Trophoblast cell (in vitro differentiated cells and primary cell): ENCODE results near the gene LRRC7.

ENCODE experiments used
- DNase-seq, 2 donors: peaks; one replicate each; pipeline ENCODE4 v3.0.0-alpha.2; 2016
- H2AFZ ChIP-seq: 2 replicates; pipeline ENCODE4 v1.6.1; 2013; ENCODE audit warnings: low read length, moderate library complexity, mild to moderate bottlenecking; ENCODE audit not compliant: insufficient read depth, poor library complexity
- H2AK5ac ChIP-seq: 2 replicates; pipeline ENCODE4 v1.6.1; 2013; ENCODE audit warnings: mild to moderate bottlenecking, low read length
- H2BK120ac ChIP-seq: 2 replicates; pipeline ENCODE4 v1.6.1; 2013; ENCODE audit warnings: low read length, mild to moderate bottlenecking, moderate library complexity; ENCODE audit not compliant: insufficient read depth, poor library complexity
- H2BK12ac ChIP-seq: 2 replicates; pipeline ENCODE4 v1.6.1; 2013; ENCODE audit warnings: mild to moderate bottlenecking, low read length, moderate library complexity
- H2BK5ac ChIP-seq: 2 replicates; pipeline ENCODE4 v1.6.1; 2013; ENCODE audit warnings: low read length, low read depth, moderate library complexity, mild to moderate bottlenecking; ENCODE audit not compliant: poor library complexity
- H3K14ac ChIP-seq: 2 replicates; pipeline ENCODE4 v1.6.1; 2013; ENCODE audit warnings: mild to moderate bottlenecking, low read length
- H3K18ac ChIP-seq: 2 replicates; pipeline ENCODE4 v1.6.1; 2013; ENCODE audit warnings: mild to moderate bottlenecking, low read length
- H3K23ac ChIP-seq: 2 replicates; pipeline ENCODE4 v1.6.1; 2013; ENCODE audit warnings: low read length
- H3K27ac ChIP-seq: 2 replicates; pipeline ENCODE4 v1.5.1; 2013; ENCODE audit warnings: low read depth, mild to moderate bottlenecking, inconsistent platforms, low read length, moderate library complexity
- H3K27me3 ChIP-seq: 2 replicates; pipeline ENCODE4 v1.6.1; 2013; ENCODE audit warnings: inconsistent platforms, mild to moderate bottlenecking, low read length, moderate library complexity; ENCODE audit not compliant: insufficient read depth
- H3K36me3 ChIP-seq, 2 experiments: 1 replicate in 1 of 2; 2 replicates in 1 of 2; pipeline ENCODE4 v1.6.1; 2013; ENCODE audit warnings: low read length in 2 of 2, mild to moderate bottlenecking in 2 of 2, moderate library complexity in 1 of 2; ENCODE audit not compliant: insufficient read depth in 2 of 2, control insufficient read depth in 1 of 2
- H3K4ac ChIP-seq: 2 replicates; pipeline ENCODE4 v1.6.1; 2013; ENCODE audit warnings: low read depth, mild to moderate bottlenecking, low read length, moderate library complexity
- H3K4me1 ChIP-seq, 2 experiments: 1 replicate in 1 of 2; 2 replicates in 1 of 2; pipeline ENCODE4 v1.6.1; 2013; ENCODE audit warnings: low read length in 2 of 2, mild to moderate bottlenecking in 2 of 2, moderate library complexity in 1 of 2; ENCODE audit not compliant: insufficient read depth in 2 of 2, control insufficient read depth in 1 of 2
- H3K4me2 ChIP-seq: 2 replicates; pipeline ENCODE4 v1.6.1; 2013; ENCODE audit warnings: inconsistent platforms, mild to moderate bottlenecking, low read length, moderate library complexity
- H3K4me3 ChIP-seq: 2 replicates; pipeline ENCODE4 v1.5.1; 2013; ENCODE audit warnings: mild to moderate bottlenecking, low read depth, low read length, inconsistent platforms
- H3K79me1 ChIP-seq: one replicate; pipeline ENCODE4 v1.6.1; 2013; ENCODE audit warnings: low read length
- H3K79me2 ChIP-seq: 2 replicates; pipeline ENCODE4 v1.6.1; 2013; ENCODE audit warnings: low read length, mild to moderate bottlenecking; ENCODE audit not compliant: control insufficient read depth, insufficient read depth, poor library complexity
- H3K9ac ChIP-seq: 2 replicates; pipeline ENCODE4 v1.6.1; 2013; ENCODE audit warnings: mild to moderate bottlenecking, low read length
- H3K9me3 ChIP-seq: 2 replicates; pipeline ENCODE4 v1.6.1; 2013; ENCODE audit warnings: low read depth, mild to moderate bottlenecking, control low read depth, inconsistent platforms, low read length; ENCODE audit not compliant: insufficient read depth
- H4K12ac ChIP-seq: 2 replicates; pipeline ENCODE4 v1.6.1; 2013; ENCODE audit warnings: low read depth, mild to moderate bottlenecking, low read length, moderate library complexity
- H4K8ac ChIP-seq: 2 replicates; pipeline ENCODE4 v1.6.1; 2013; ENCODE audit warnings: low read depth, mild to moderate bottlenecking, low read length, moderate library complexity
- H4K91ac ChIP-seq: one replicate; pipeline ENCODE4 v1.6.1; 2013; ENCODE audit warnings: low read depth, mild to moderate bottlenecking, low read length, moderate library complexity
- WGBS: extraction: QIAGEN DNeasy Blood & Tissue Kit; methylation state at CpG from one replicate; pipeline ENCODE4 v1.1.7; 2013; ENCODE audit warnings: missing lambda C conversion rate; ENCODE audit not compliant: insufficient read length, insufficient coverage; ENCODE audit errors: extremely low coverage; 5-methylcytosine and 5-hydroxymethylcytosine counted together

The LRRC7 gene

GRCh38 chr1:69693921-69694675 is 126.4 kb downstream of the LRRC7 start:
- Histone ChIP-seq H4K12ac (no peak overlapping the region), H3K27ac (peak overlapping the region; percentile 34), H2BK12ac (no peak overlapping the region), H3K9ac (no peak overlapping the region), H3K79me2 (no peaks in the 10 kb centered on the region), H2BK5ac (no peak overlapping the region), H2AK5ac (no peak overlapping the region), H3K4me1 (no peaks in the 10 kb centered on the region), H3K27me3 (no peaks in the 10 kb centered on the region), H3K18ac (no peak overlapping the region), H3K4me2 (no peak overlapping the region), H3K36me3 (no peaks in the 10 kb centered on the region), H2AFZ (no peak overlapping the region), H3K4ac (no peak overlapping the region), H3K14ac (no peak overlapping the region), H3K4me3 (no peak overlapping the region), H3K79me1 (no peaks in the 10 kb centered on the region), H3K9me3 (peaks cover 2% of the 10 kb centered on the region), H3K23ac (no peak overlapping the region), H4K8ac (no peak overlapping the region), H4K91ac (no peak overlapping the region), H2BK120ac (no peak overlapping the region)
- DNase-seq, result peak; percentile 1 to 47

GRCh38 chr1:69697340-69697739 is 129.6 kb downstream of the LRRC7 start:
- H3K4ac ChIP-seq, result no peak overlapping the region
- no peak overlapping the region for H3K27ac ChIP-seq
- no peak overlapping the region for H3K14ac ChIP-seq
- H2BK12ac ChIP-seq, result no peak overlapping the region
- H3K36me3 ChIP-seq, result no peaks in the 10 kb centered on the region
- H3K4me2 ChIP-seq, result no peak overlapping the region
- no peaks in the 10 kb centered on the region for H3K27me3 ChIP-seq
- DNase-seq, result no peak
- no peak overlapping the region for H2BK5ac ChIP-seq
- no peaks in the 10 kb centered on the region for H3K4me1 ChIP-seq
- H3K9me3 ChIP-seq, result peaks cover 2% of the 10 kb centered on the region
- H3K4me3 ChIP-seq, result no peak overlapping the region
- H4K12ac ChIP-seq, result no peak overlapping the region
- H2AFZ ChIP-seq, result no peak overlapping the region
- whole genome bisulfite sequencing, result no CpG with 5 or more reads among the region's 2 CpGs
- no peak overlapping the region for H3K18ac ChIP-seq
- H3K23ac ChIP-seq, result no peak overlapping the region
- H2AK5ac ChIP-seq, result no peak overlapping the region
- no peak overlapping the region for H2BK120ac ChIP-seq
- no peaks in the 10 kb centered on the region for H3K79me2 ChIP-seq
- no peak overlapping the region for H4K91ac ChIP-seq
- no peak overlapping the region for H3K9ac ChIP-seq
- H3K79me1 ChIP-seq, result no peaks in the 10 kb centered on the region
- no peak overlapping the region for H4K8ac ChIP-seq

- H3K9ac ChIP-seq, result no peak overlapping the region
- no peaks in the 10 kb centered on the region for H3K36me3 ChIP-seq
- no peak overlapping the region for H2BK5ac ChIP-seq
- no peak overlapping the region for H4K91ac ChIP-seq
- no peak overlapping the region for H3K4me3 ChIP-seq
- no peak overlapping the region for H3K4ac ChIP-seq
- no peaks in the 10 kb centered on the region for H3K79me2 ChIP-seq
- DNase-seq, result peak; percentile 11 to 52
- H3K79me1 ChIP-seq, result no peaks in the 10 kb centered on the region
- H2BK120ac ChIP-seq, result no peak overlapping the region
- H4K8ac ChIP-seq, result no peak overlapping the region
- H2BK12ac ChIP-seq, result no peak overlapping the region
- no peak overlapping the region for H2AFZ ChIP-seq
- no peak overlapping the region for H3K14ac ChIP-seq
- no peaks in the 10 kb centered on the region for H3K27me3 ChIP-seq
- H3K4me1 ChIP-seq, result no peaks in the 10 kb centered on the region
- WGBS, result no CpG with 5 or more reads among the region's 2 CpGs
- no peak overlapping the region for H3K23ac ChIP-seq
- H3K18ac ChIP-seq, result no peak overlapping the region
- no peak overlapping the region for H3K4me2 ChIP-seq
- H3K9me3 ChIP-seq, result no peaks in the 10 kb centered on the region
- no peak overlapping the region for H3K27ac ChIP-seq
- H4K12ac ChIP-seq, result no peak overlapping the region
- H2AK5ac ChIP-seq, result no peak overlapping the region
Measured at GRCh38 chr1:69700770-69701169, 133.0 kb downstream of the LRRC7 start.

GRCh38 chr1:69702085-69702484 is 134.4 kb downstream of the LRRC7 start:
- Histone ChIP-seq H4K12ac (no peak overlapping the region), H3K4me2 (no peak overlapping the region), H3K18ac (no peak overlapping the region), H2BK120ac (no peak overlapping the region), H2BK5ac (no peak overlapping the region), H2AK5ac (no peak overlapping the region), H3K23ac (no peak overlapping the region), H4K8ac (no peak overlapping the region), H2AFZ (no peak overlapping the region), H3K4me3 (no peak overlapping the region), H4K91ac (no peak overlapping the region), H3K27me3 (no peaks in the 10 kb centered on the region), H3K79me1 (no peaks in the 10 kb centered on the region), H3K4me1 (no peaks in the 10 kb centered on the region), H3K4ac (no peak overlapping the region), H3K79me2 (no peaks in the 10 kb centered on the region), H3K9ac (no peak overlapping the region), H3K27ac (no peak overlapping the region), H3K36me3 (no peaks in the 10 kb centered on the region), H3K9me3 (no peaks in the 10 kb centered on the region), H2BK12ac (no peak overlapping the region), H3K14ac (no peak overlapping the region)
- no CpG with 5 or more reads among the region's 4 CpGs for WGBS
- no peak for DNase-seq
